Stimulated activated memory B cell treated with anti-CD40 and anti-IgM and Interleukin-4, amounts not matched to agents 10 μg/mL and 1 μg/mL and 100 μg/mL, for 72 hours (primary cell): ENCODE results near the gene GIPC2.
A peak's percentile ranks its signal among the peaks of the same experiment; 100 is the strongest.
"Not testable (repeated sequence)": the region's sequence is repeated elsewhere in the genome, so short reads cannot be mapped to it uniquely, and the experiment has no call there.

ENCODE experiments used
- ATAC-seq: fragments of 150-1000 bp; cut with Tn5 transposase; 2 replicates; pipeline ENCODE4 v1.10.0; 2021
- H3K27ac Mint-ChIP-seq: one replicate; pipeline ENCODE4 v1.8.0; 2022; ENCODE audit warnings: mild to moderate bottlenecking, mixed read lengths
- H3K27me3 Mint-ChIP-seq: one replicate; pipeline ENCODE4 v1.8.0; 2022; ENCODE audit warnings: mixed read lengths
- H3K36me3 Mint-ChIP-seq: one replicate; pipeline ENCODE4 v1.8.0; 2022; ENCODE audit warnings: mixed read lengths
- H3K4me1 Mint-ChIP-seq: one replicate; pipeline ENCODE4 v1.8.0; 2022; ENCODE audit warnings: mixed read lengths
- H3K4me3 Mint-ChIP-seq: one replicate; pipeline ENCODE4 v1.8.0; 2022; ENCODE audit warnings: mild to moderate bottlenecking, moderate library complexity, mixed read lengths
- H3K9me3 Mint-ChIP-seq: one replicate; pipeline ENCODE4 v1.8.0; 2022; ENCODE audit warnings: mixed read lengths

The GIPC2 gene

DNA sequence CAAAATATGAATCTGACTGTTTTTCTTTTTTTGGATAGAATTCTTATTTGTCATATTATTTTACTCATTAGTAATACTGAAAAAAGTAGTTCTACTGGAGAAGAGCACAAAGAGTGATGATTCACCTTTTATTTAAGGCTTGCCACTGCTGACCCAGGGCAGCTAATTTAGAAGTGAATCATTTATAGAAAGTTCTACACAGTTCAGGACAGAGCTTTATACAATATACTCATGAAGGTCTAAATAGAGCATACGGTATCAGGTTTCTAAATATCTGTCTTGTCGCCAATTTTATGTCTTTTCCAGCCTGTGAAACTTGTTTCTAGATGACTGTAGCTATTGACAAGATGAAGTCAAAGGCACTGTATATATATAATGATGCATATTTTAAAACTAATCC lies 25.0 kb downstream of the GIPC2 start:
- Mint-ChIP-seq H3K4me1 (peaks cover 6% of the 10 kb centered on the region), H3K4me3 (no peak overlapping the region), H3K27ac (no peak overlapping the region), H3K27me3 (peaks cover 10% of the 10 kb centered on the region), H3K36me3 (no peaks in the 10 kb centered on the region), H3K9me3 (no peaks in the 10 kb centered on the region)
- ATAC-seq, result no peak

DNA sequence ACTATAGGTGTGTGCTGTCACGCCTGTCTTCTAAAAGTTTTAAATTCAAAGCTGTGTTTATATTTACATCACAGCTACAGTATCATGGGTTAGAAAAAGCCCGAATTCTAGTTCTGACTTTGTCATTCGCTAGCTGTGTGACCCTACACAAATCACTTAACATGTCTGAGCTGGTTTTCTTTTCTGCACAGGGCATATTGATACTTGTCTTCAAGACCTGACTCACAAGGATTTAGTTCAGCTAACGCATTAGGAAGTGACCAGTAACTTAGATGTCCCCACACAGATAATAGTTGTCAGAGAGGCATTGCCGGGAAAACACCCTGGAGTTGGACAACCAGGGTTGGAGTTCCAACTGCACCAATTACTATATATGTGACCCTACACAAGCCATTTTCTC lies 25.9 kb downstream of the GIPC2 start:
- no peak overlapping the region for H3K4me3 Mint-ChIP-seq
- H3K9me3 Mint-ChIP-seq, result no peaks in the 10 kb centered on the region
- H3K4me1 Mint-ChIP-seq, result peaks cover 6% of the 10 kb centered on the region
- peaks cover 10% of the 10 kb centered on the region for H3K27me3 Mint-ChIP-seq
- no peak overlapping the region for H3K27ac Mint-ChIP-seq
- no peaks in the 10 kb centered on the region for H3K36me3 Mint-ChIP-seq
- no peak for ATAC-seq

DNA sequence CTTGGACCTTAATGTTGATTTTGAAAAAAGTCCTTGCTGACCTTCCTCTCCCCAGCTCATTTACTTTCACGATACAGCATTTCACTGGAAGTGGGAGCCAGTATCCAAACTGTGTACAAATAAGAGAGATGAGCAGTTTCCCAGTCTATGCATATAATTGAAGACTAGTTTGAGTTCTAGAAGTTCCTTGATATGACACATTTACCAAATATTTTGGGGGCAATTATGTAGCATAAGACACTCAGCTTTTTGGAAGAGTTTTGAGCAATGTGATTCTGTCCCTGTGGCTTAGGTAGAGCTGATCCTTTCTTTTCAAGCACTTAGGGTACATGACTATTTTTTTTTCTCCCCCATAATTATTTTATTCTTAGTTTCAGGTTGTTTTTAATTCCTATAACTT lies 26.4 kb downstream of the GIPC2 start:
- H3K9me3 Mint-ChIP-seq, result no peaks in the 10 kb centered on the region
- H3K4me1 Mint-ChIP-seq, result peaks cover 6% of the 10 kb centered on the region
- no peak overlapping the region for H3K27ac Mint-ChIP-seq
- no peaks in the 10 kb centered on the region for H3K36me3 Mint-ChIP-seq
- H3K27me3 Mint-ChIP-seq, result peaks cover 10% of the 10 kb centered on the region
- no peak overlapping the region for H3K4me3 Mint-ChIP-seq
- ATAC-seq, result no peak

DNA sequence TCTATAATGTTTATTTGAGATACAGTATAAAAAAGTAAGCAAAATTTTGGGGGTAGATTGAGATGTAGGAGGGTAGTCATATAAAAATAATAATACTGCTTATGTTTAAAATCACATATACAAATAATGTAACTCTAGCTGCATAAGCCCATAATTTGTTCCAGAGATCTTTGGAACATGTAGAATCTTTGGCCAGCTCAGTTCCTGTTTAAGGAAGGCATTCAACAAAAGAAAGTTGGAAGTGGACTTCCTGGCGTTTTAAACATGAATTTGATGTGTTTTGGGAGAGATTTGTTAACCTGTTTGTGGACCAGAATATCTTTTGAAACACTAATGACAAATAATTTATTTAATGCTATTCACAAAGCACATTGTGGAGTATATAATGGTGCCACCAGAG lies 27.7 kb downstream of the GIPC2 start:
- no peak overlapping the region for H3K27ac Mint-ChIP-seq
- peaks cover 6% of the 10 kb centered on the region for H3K4me1 Mint-ChIP-seq
- no peak overlapping the region for H3K4me3 Mint-ChIP-seq
- no peaks in the 10 kb centered on the region for H3K36me3 Mint-ChIP-seq
- H3K27me3 Mint-ChIP-seq, result peaks cover 10% of the 10 kb centered on the region
- no peaks in the 10 kb centered on the region for H3K9me3 Mint-ChIP-seq
- no peak for ATAC-seq

DNA sequence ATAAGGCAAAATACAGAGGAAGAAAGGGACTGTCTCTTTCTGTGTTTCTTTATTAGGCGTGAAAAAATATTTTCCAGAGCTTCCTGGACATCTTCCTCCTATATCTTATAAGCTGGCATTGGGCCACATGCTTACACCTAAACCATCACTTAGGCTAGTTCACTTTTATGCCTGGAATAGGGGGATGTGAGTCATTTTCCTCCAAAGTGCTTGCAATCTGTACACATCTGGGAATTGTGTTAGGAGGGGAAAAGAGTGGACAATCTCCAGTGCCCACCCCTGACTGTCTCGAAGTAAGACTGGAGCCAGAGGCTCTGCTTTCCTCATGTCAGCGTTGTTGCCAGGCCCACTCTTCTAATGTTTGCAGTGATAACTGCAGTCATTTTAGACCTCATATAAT lies 29.9 kb downstream of the GIPC2 start:
- Mint-ChIP-seq H3K27me3 (peaks cover 10% of the 10 kb centered on the region), H3K9me3 (no peaks in the 10 kb centered on the region), H3K27ac (no peak overlapping the region), H3K36me3 (no peaks in the 10 kb centered on the region), H3K4me3 (no peak overlapping the region), H3K4me1 (peaks cover 12% of the 10 kb centered on the region)
- ATAC-seq, result no peak

DNA sequence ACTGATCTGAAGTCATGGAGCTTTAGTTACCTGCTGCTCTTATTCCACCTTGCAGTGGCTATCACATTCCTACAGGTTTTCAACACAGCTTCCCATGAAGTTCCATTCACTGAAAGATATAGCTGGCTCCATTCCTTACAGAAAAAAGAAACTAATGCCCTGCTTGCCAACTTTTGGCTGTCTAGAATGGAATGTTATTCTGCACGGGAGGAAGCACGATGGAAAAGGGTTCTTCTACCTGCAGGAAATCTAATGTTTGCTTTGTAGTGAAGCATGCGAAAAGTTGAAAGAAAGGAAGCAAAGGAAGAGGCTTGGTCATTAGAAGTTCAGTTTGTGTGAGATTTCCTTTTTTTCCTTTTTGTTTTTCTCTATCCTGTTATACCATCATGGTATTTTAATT lies 32.6 kb downstream of the GIPC2 start:
- H3K27me3 Mint-ChIP-seq, result no peaks in the 10 kb centered on the region
- no peaks in the 10 kb centered on the region for H3K9me3 Mint-ChIP-seq
- no peak overlapping the region for H3K4me3 Mint-ChIP-seq
- no peak overlapping the region for H3K27ac Mint-ChIP-seq
- no peaks in the 10 kb centered on the region for H3K36me3 Mint-ChIP-seq
- no peak for ATAC-seq
- peaks cover 6% of the 10 kb centered on the region for H3K4me1 Mint-ChIP-seq

DNA sequence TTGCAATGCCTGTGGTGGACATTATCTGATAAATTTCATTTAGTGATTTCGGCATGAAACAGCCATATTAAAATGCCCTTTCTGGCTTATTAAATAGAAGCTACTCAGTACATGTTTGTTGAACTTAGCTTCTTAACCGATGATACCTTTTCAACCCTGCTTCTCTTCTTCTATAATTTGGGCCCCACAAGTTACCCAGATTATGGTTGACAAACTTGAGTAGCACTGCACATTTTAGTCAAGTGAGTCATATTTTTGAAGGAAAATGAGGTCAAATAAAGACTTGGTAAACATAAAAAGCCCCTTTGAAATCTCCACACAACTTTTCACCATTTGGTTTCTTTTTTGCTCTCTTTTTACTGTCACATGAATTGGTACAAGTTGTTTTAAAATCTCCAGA lies 33.8 kb downstream of the GIPC2 start:
- H3K9me3 Mint-ChIP-seq, result no peaks in the 10 kb centered on the region
- peaks cover 9% of the 10 kb centered on the region for H3K4me1 Mint-ChIP-seq
- H3K4me3 Mint-ChIP-seq, result no peak overlapping the region
- H3K27ac Mint-ChIP-seq, result no peak overlapping the region
- no peak for ATAC-seq
- H3K27me3 Mint-ChIP-seq, result no peaks in the 10 kb centered on the region
- H3K36me3 Mint-ChIP-seq, result no peaks in the 10 kb centered on the region

DNA sequence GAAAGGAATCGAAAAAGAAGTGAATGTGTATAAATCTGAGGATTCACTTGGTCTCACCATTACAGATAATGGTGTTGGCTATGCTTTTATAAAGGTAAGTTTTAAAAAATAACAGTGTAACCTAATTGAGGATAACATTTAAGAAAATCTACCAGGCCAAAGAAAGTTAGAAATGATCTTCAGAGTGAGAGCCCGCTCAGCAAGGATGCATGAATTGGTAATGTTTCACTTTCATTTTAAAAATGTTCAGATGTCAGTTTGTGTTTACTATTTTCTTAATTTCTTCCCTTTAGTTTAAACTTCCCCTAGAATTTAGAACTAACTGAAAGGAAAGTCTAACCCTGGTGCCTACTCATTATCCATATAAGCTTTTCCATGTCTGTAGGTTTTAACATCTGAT lies 35.0 kb downstream of the GIPC2 start:
- Mint-ChIP-seq H3K27ac (peak overlapping the region; percentile 32), H3K4me1 (peaks cover 21% of the 10 kb centered on the region), H3K9me3 (peaks cover 5% of the 10 kb centered on the region), H3K27me3 (peaks cover 8% of the 10 kb centered on the region), H3K4me3 (peak overlapping the region; percentile 31), H3K36me3 (peaks cover 6% of the 10 kb centered on the region)
- no peak for ATAC-seq

DNA sequence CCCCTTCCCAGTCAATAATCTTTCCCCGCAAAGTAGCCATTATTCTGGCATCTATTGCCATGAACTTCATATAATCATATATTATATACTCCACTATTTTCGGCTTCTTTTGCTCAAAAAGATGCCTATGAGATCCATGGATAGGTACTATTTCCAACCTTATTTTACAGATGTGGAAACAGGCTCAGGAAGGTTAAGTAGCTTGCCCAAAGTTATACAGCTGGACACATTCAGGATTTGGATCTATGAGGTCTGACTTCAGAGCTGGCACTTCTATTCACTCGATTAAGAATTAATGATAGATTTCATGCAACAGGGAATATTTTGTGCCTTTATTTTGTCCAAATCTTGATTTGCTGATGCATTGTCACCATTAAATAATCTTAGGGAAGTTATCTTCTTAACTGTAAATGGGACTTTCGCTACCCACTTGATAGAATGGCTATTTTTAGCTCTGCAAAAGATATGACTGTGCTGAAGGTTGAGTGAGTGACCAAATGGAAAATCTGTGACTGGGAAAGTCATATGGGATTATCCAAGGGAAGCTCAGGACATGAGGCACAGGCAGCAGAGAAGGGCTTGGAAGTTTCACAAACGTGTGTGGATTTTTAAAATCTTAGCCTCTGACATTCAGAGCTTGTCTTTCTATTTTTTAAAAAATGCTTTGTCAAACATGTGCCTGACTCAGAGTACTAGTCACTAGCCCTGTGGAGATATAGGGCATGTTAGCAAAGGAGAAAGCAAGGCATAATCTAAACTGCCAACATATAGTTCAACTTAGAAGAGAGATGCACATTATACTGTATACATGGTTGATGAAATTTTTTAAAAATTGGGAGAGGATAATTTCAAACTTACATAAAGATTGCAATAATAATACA lies 36.5 kb downstream of the GIPC2 start:
- no peak for ATAC-seq
- Mint-ChIP-seq H3K9me3 (peaks cover 16% of the 10 kb centered on the region), H3K27me3 (peaks cover 10% of the 10 kb centered on the region), H3K36me3 (peaks cover 19% of the 10 kb centered on the region), H3K4me3 (no peak overlapping the region), H3K27ac (no peak overlapping the region), H3K4me1 (peaks cover 21% of the 10 kb centered on the region)

DNA sequence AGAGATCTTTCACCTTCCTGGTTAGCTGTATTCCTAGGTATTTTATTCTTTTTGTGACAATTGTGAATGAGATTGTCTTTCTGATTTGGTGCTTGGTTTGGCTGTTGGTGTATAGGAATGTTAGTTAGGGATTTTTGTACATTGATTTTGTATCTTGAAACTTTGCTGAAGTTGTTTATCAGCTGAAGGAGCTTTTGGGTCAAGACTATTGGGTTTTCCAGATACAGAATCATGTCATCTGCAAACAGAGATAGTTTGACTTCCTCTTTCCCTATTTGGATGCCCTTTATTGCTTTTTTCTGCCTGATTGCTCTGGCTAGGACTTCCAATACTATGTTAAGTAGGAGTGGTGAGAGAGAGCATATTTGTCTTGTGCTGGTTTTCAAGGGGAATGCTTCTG lies 38.9 kb downstream of the GIPC2 start:
- not testable (repeated sequence) for H3K4me3 Mint-ChIP-seq, H3K27me3 Mint-ChIP-seq, H3K27ac Mint-ChIP-seq, ATAC-seq
- peaks cover 16% of the 10 kb centered on the region for H3K9me3 Mint-ChIP-seq
- H3K4me1 Mint-ChIP-seq, result peaks cover 19% of the 10 kb centered on the region
- H3K36me3 Mint-ChIP-seq, result peaks cover 19% of the 10 kb centered on the region

DNA sequence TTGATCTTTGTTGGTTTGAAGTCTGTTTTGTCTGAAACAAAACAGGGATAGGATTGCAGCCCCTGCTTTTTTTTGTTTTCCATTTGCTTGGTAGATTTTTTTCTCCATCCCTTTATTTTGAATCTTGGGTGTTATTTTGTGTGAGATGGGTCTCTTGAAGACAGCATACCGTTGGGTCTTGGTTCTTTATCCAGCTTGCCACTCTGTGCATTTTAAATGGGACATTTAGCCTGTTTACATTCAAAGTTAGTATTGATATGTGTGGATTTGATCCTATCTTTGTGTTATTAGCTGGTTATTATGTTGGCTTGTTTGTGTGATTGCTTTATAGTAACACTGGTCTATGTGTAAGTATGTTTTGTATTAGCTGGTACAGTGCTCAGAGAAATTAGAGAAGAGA lies 40.9 kb downstream of the GIPC2 start:
- Mint-ChIP-seq H3K36me3 (peaks cover 19% of the 10 kb centered on the region), H3K27ac (no peak overlapping the region), H3K9me3 (peaks cover 16% of the 10 kb centered on the region), H3K27me3 (peaks cover 10% of the 10 kb centered on the region), H3K4me1 (peaks cover 15% of the 10 kb centered on the region), H3K4me3 (no peak overlapping the region)
- ATAC-seq, result no peak

DNA sequence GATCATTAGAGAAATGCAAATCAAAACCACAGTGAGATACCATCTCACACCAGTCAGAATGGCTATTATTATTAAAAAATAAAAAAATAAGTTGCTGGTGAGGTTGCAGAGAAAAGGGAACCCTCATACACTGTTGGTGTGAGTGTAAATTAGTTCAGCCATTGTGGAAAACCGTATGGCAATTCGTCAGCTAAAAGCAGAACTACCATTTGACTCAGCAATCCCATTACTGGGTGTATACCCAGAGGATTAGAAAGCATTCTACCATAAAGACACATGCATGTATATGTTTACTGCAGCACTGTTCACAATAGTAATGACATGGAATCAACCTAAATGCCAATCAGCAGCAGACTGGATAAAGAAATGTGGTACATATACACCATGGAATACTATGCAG lies 42.2 kb downstream of the GIPC2 start:
- H3K27ac Mint-ChIP-seq, result no peak overlapping the region
- H3K9me3 Mint-ChIP-seq, result peaks cover 16% of the 10 kb centered on the region
- ATAC-seq, result peak; percentile 55
- H3K4me1 Mint-ChIP-seq, result peaks cover 15% of the 10 kb centered on the region
- H3K27me3 Mint-ChIP-seq, result peaks cover 10% of the 10 kb centered on the region
- H3K36me3 Mint-ChIP-seq, result peaks cover 19% of the 10 kb centered on the region
- no peak overlapping the region for H3K4me3 Mint-ChIP-seq

DNA sequence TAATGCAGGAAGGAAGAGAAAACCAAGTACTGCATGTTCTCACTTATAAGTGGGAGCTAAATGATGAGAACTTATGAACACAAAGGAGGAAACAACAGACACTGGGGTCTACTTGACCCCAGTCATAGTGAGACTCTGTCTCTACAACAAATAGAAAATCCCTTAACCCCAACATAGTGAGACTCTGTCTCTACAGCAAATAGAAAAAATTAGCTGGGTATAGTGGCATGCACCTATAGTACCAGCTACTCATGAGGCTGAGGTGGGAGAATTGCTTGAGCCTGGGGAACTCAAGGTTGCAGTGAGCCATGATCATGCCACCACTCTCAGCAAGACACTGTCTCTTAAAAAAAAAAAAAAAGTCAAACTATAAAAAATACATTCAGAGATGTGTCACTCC lies 42.7 kb downstream of the GIPC2 start:
- no peak overlapping the region for H3K27ac Mint-ChIP-seq
- H3K36me3 Mint-ChIP-seq, result peaks cover 19% of the 10 kb centered on the region
- no peak overlapping the region for H3K4me3 Mint-ChIP-seq
- peaks cover 16% of the 10 kb centered on the region for H3K9me3 Mint-ChIP-seq
- peaks cover 10% of the 10 kb centered on the region for H3K27me3 Mint-ChIP-seq
- peaks cover 15% of the 10 kb centered on the region for H3K4me1 Mint-ChIP-seq
- no peak for ATAC-seq

DNA sequence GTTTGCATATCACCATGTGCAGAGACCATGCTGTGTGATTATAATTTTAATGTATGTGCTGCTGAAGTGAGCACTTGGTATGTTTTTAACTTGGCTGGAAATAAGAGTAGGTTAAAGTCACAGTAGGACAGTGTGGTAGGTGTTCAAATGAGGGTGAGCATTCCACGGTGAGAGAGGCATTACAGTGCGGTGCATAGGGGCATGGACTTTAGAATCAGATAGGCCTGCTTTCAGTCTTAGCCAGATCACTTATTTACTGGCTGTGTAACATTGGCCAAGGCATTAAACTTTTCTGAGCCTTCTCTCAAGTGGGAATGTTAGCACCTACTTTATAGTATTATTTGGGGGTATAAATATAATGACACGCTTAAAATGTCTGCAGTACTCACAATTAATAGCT lies 43.2 kb downstream of the GIPC2 start:
- ATAC-seq, result no peak
- Mint-ChIP-seq H3K4me3 (no peak overlapping the region), H3K36me3 (peaks cover 19% of the 10 kb centered on the region), H3K27ac (no peak overlapping the region), H3K4me1 (peaks cover 15% of the 10 kb centered on the region), H3K27me3 (peaks cover 10% of the 10 kb centered on the region), H3K9me3 (peaks cover 16% of the 10 kb centered on the region)

DNA sequence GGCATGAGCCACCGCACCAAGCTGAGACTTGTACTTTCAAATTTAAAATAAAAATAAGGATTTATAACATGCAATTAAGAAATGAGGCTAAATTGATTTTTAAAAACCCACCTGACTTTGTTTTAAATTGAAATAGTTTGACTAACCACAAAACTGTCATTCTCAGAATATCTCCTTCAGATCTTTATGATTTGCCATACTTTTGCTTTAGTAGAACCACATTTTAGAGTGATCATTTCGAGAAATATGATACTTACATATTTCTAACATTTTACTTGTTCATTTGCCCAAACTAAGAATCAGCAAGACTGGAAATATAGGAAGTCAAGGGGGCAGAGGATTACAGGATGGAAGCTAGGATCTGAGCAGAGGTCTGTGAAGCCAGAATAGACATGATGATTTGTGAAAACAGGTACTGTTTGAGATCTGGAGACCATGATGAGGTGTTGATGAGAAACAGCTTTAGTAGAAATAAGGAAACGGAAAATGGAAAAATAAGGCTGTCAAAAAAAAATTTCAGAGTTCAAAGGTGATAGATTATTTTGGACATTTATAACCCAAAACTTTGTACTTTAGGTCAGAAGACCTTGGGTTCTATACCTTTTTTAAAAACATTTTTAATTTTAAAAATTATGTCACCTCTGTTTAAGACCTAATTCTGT lies 44.8 kb downstream of the GIPC2 start:
- H3K9me3 Mint-ChIP-seq, result peaks cover 13% of the 10 kb centered on the region
- peaks cover 4% of the 10 kb centered on the region for H3K27me3 Mint-ChIP-seq
- ATAC-seq, result no peak
- H3K4me3 Mint-ChIP-seq, result no peak overlapping the region
- no peak overlapping the region for H3K27ac Mint-ChIP-seq
- peaks cover 2% of the 10 kb centered on the region for H3K4me1 Mint-ChIP-seq
- peaks cover 14% of the 10 kb centered on the region for H3K36me3 Mint-ChIP-seq

DNA sequence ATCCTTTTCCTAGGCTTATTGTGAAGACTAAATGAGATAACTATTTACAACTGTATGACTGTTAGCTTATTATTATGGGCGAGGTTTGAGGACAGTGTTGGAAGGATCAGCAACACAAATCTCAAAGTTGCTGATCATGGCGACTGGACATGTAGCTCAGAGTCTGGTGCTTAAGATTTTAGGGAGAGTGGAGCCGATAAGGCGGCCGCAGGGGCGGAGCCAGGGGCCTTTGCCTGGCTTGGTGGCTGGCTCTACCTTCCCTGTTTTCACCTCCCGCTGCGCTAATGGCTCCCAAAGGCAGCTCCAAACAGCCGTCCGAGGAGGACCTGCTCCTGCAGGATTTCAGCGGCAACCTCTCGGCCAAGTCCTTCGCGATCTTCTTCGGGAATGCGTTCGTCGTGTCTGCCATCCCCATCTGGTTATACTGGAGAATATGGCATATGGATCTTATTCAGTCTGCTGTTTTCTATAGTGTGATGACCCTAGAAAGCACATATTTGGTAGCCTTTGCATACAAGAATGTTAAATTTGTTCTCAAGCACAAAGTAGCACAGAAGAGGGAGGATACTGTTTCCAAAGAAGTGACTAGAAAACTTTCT lies 45.5 kb downstream of the GIPC2 start:
- H3K27ac Mint-ChIP-seq, result no peak overlapping the region
- ATAC-seq, result no peak
- H3K27me3 Mint-ChIP-seq, result no peaks in the 10 kb centered on the region
- H3K4me3 Mint-ChIP-seq, result no peak overlapping the region
- no peaks in the 10 kb centered on the region for H3K4me1 Mint-ChIP-seq
- peaks cover 6% of the 10 kb centered on the region for H3K9me3 Mint-ChIP-seq
- peaks cover 7% of the 10 kb centered on the region for H3K36me3 Mint-ChIP-seq
